SK-N-MC (cell line): ENCODE results near the gene TRPV6.

Experiments
- EZH2 ChIP-seq: fragments of 200-600 bp; sonication (generic); IDR thresholded peaks from one replicate; pipeline ENCODE4 v1.6.1; 2017; ENCODE audit warnings: antibody characterized with exemption
- FOXP2 ChIP-seq: optimal IDR thresholded peaks from 2 replicates; pipeline ENCODE3; 2011; ENCODE audit warnings: mild to moderate bottlenecking, moderate library complexity; ENCODE audit not compliant: insufficient read depth; ENCODE audit errors: extremely low read length, control extremely low read depth
- POLR2AphosphoS5 ChIP-seq: IDR thresholded peaks from 2 replicates; pipeline ENCODE4 v1.6.1; 2012; ENCODE audit warnings: mild to moderate bottlenecking, low read depth, low read length, borderline replicate concordance

DNA sequence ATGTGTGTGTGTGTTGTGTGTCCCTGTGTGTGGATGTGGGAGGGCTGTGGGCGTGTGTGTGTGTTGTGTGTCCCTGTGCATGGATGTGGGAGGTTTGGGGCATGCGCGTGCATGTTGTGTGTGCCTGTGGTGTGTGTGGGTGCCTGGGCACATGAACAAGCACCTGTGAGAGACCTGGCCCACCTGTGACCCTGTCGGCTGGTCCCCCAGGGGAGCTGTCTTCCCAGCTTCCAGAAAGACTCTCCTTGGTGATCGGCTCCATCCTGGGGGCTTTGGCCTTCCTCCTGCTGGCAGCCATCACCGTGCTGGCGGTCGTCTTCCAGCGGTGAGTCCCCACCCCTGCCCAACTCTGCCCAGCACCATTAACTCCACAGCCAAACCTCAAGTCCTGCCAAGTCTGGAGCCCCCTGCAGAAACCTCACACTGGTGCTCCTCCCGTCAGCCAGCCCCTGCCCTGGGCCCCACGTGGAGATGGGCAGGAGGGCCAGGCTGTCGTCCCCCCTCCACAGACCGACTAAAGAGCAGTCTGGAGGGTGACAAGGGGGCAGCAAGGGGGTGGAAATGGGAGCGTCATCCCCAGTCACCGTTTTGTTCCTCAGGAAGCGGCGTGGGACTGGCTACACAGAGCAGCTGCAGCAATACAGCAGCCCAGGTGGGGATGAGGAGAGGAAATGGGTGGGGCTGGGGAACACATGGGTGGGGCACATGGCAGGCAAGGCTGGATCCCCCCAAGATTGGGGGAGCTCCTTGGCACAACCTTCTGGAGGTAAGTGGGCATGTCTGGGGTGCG is 18.0 kb downstream of the TRPV6 start:
- TF ChIP-seq EZH2 (no peak), POLR2AphosphoS5 (no peak), FOXP2 (no peak)
